HFFc6 (cell line): Measurements from ENCODE around the gene OR8S1. TPM values are rescaled to one million over a fixed set of nuclear protein-coding genes. Genes with fewer than 3 reads are reported as not detected.

ENCODE experiments used
- DNase-seq: peaks from one replicate; pipeline ENCODE4 v3.0.0-alpha.2; 2018
- H3K27ac Mint-ChIP-seq: 2 replicates; pipeline ENCODE4 v1.8.0; 2020; ENCODE audit warnings: mild to moderate bottlenecking, mixed read lengths
- H3K27me3 Mint-ChIP-seq: 2 replicates; pipeline ENCODE4 v1.8.0; 2021; ENCODE audit warnings: mild to moderate bottlenecking, moderate library complexity, mixed read lengths; ENCODE audit not compliant: insufficient read depth
- H3K36me3 Mint-ChIP-seq: 2 replicates; pipeline ENCODE4 v1.8.0; 2021; ENCODE audit warnings: low read depth, mixed read lengths
- H3K4me1 Mint-ChIP-seq: 2 replicates; pipeline ENCODE4 v1.8.0; 2020; ENCODE audit warnings: low read depth, mixed read lengths
- H3K4me3 Mint-ChIP-seq: 2 replicates; pipeline ENCODE4 v1.8.0; 2020; ENCODE audit warnings: mild to moderate bottlenecking, moderate library complexity, mixed read lengths
- H3K9me3 Mint-ChIP-seq: 2 replicates; pipeline ENCODE4 v1.8.0; 2020; ENCODE audit warnings: mild to moderate bottlenecking, mixed read lengths
- long read RNA-seq: library from polyadenylated mRNA; unstranded; transcript quantifications from one replicate; pipeline ENCODE4 v2.0.0, GENCODE V29; 2019
- total RNA-seq, 6 experiments: library from RNA; stranded (reverse); fragmentation: NEBNext Ultra II Directional; extraction: Animal tissue kit (Norgen Biotek cat#: 25700); gene quantifications; 2 replicates in 1 of 6; 3 replicates in 5 of 6; pipeline ENCODE4 v1.2.3, GENCODE V29; 2021
- TF ChIP-seq, protein P1 (sequence below): fragments of 200-600 bp; sonication (generic); IDR thresholded peaks from 2 replicates; pipeline ENCODE4 v1.5.0; 2021; ENCODE audit warnings: antibody characterized with exemption, mild to moderate bottlenecking

Gene OR8S1, protein sequence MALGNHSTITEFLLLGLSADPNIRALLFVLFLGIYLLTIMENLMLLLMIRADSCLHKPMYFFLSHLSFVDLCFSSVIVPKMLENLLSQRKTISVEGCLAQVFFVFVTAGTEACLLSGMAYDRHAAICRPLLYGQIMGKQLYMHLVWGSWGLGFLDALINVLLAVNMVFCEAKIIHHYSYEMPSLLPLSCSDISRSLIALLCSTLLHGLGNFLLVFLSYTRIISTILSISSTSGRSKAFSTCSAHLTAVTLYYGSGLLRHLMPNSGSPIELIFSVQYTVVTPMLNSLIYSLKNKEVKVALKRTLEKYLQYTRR
- total RNA-seq = not detected
- long read RNA-seq = 0 reads

GRCh38 chr12:48525332-48525731 lies at the start of gene OR8S1:
Gene OR8S1 (plus strand): TSS chr12:48525632. CDS start chr12:48525632, 0 bp downstream.
- TF ChIP-seq, protein P1, sequence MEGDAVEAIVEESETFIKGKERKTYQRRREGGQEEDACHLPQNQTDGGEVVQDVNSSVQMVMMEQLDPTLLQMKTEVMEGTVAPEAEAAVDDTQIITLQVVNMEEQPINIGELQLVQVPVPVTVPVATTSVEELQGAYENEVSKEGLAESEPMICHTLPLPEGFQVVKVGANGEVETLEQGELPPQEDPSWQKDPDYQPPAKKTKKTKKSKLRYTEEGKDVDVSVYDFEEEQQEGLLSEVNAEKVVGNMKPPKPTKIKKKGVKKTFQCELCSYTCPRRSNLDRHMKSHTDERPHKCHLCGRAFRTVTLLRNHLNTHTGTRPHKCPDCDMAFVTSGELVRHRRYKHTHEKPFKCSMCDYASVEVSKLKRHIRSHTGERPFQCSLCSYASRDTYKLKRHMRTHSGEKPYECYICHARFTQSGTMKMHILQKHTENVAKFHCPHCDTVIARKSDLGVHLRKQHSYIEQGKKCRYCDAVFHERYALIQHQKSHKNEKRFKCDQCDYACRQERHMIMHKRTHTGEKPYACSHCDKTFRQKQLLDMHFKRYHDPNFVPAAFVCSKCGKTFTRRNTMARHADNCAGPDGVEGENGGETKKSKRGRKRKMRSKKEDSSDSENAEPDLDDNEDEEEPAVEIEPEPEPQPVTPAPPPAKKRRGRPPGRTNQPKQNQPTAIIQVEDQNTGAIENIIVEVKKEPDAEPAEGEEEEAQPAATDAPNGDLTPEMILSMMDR = no peak
- no peaks in the 10 kb centered on the region for H3K4me1 Mint-ChIP-seq
- no peak for DNase-seq
- H3K27me3 Mint-ChIP-seq = peaks cover 12% of the 10 kb centered on the region
- no peak within 1 kb of the TSS for H3K27ac Mint-ChIP-seq
- no peak within 1 kb of the TSS for H3K4me3 Mint-ChIP-seq
- no peaks in the 10 kb centered on the region for H3K36me3 Mint-ChIP-seq
- no peaks in the 10 kb centered on the region for H3K9me3 Mint-ChIP-seq

DNA sequence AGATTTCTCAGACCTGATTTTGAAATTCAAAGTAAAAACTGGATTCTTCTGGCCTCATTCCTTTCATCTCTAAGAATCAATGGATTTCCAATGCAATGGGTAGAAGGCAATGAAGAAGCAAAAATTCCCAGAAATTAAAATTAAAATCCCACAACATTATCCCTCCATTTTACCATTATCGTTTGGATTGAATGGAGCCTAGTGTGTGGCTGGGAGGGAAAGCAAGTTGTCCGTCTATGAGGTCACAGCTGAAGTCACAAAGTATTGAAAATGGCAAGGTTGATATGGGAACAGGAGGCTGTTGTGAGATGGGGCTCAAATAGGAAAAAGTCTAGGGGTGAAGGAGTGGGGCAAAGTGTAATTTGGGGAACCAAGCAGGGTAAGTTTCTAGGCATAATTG lies 43.2 kb upstream of the OR8S1 start, which contains the start of gene C12orf54:
Gene C12orf54, plus strand, starts transcription at position 301 of the 400 bp plus-strand sequence. CDS start 799 bp downstream, outside the sequence.
- Mint-ChIP-seq H3K4me1 (no peaks in the 10 kb centered on the region), H3K4me3 (no peak within 1 kb of the TSS), H3K27me3 (peaks cover 12% of the 10 kb centered on the region), H3K36me3 (no peaks in the 10 kb centered on the region), H3K9me3 (no peaks in the 10 kb centered on the region), H3K27ac (no peak within 1 kb of the TSS)
- TF ChIP-seq, protein P1 = no peak
- DNase-seq = no peak

DNA sequence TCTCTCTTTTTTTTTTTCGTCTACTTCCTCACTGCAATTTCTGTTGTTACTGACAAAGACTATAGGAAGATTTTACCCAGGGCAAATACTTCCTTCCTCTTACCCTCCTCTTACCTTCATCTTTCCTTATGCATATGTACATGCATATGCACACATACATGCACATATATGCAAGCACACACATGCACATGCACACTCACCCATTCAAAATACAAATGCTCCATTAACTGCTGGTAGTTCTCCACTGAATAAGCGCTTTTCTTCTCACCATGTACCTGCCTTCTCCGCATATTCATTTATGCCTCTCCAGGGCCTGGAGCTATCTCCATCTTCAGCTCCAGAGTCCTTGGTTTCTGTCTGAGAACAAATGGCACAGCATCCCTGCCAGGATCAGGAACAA lies 42.5 kb upstream of the OR8S1 start:
- TF ChIP-seq, protein P1 = no peak
- Mint-ChIP-seq H3K27me3 (peaks cover 14% of the 10 kb centered on the region), H3K36me3 (no peaks in the 10 kb centered on the region), H3K27ac (no peak overlapping the region), H3K9me3 (no peaks in the 10 kb centered on the region), H3K4me1 (no peaks in the 10 kb centered on the region), H3K4me3 (no peak overlapping the region)
- no peak for DNase-seq

- H3K27ac Mint-ChIP-seq = no peak overlapping the region
- H3K36me3 Mint-ChIP-seq = no peaks in the 10 kb centered on the region
Measured at GRCh38 chr12:48486261-48486660, 39.2 kb upstream of the OR8S1 start.

GRCh38 chr12:48486679-48487078 lies 38.8 kb upstream of the OR8S1 start:
- no peak for DNase-seq
- Mint-ChIP-seq H3K9me3 (no peaks in the 10 kb centered on the region), H3K4me3 (no peak overlapping the region), H3K4me1 (no peaks in the 10 kb centered on the region), H3K27ac (no peak overlapping the region), H3K27me3 (peaks cover 27% of the 10 kb centered on the region), H3K36me3 (no peaks in the 10 kb centered on the region)
- TF ChIP-seq, protein P1 = no peak

More at GRCh38 chr12:48486261-48486660, 39.2 kb upstream of the OR8S1 start:
- Mint-ChIP-seq H3K27me3 (peaks cover 25% of the 10 kb centered on the region), H3K4me3 (no peak overlapping the region), H3K9me3 (no peaks in the 10 kb centered on the region), H3K4me1 (no peaks in the 10 kb centered on the region)
- DNase-seq = no peak
- TF ChIP-seq, protein P1 = no peak
